ENCODE data around the gene AGBL4. TPM values are rescaled to one million over a fixed set of nuclear protein-coding genes. Genes with fewer than 3 reads are reported as not detected.

AGBL4 gene
- total and polyA plus RNA-seq, 2 of the 4 experiments (the other 2 are of a cell fraction) = not detected

- no TSS peak for BruUV-seq (replicated peaks)
These were observed 836.7 kb downstream of the AGBL4 start for GRCh38 chr1:49187056-49187455.

More at GRCh38 chr1:49187056-49187455, 836.7 kb downstream of the AGBL4 start:
- no CpG with 5 or more reads among the region's 3 CpGs for WGBS, 2 experiments (ENCODE audit: extremely low coverage in 2 of 2, insufficient read length in 1 of 2)
- Histone ChIP-seq H4K20me1 (ENCODE audit: insufficient read depth, low read length) (no peaks in the 10 kb centered on the region), H3K56ac (ENCODE audit: extremely low read depth, insufficient read depth, low read length) (no peak overlapping the region), H4K91ac (ENCODE audit: insufficient read depth, low read depth, low read length) (no peak overlapping the region), H3K9ac (ENCODE audit: low read depth, low read length) (no peak overlapping the region), H3K18ac (ENCODE audit: low read depth, low read length) (no peak overlapping the region), H2BK120ac (ENCODE audit: low read depth, low read length) (no peak overlapping the region), H3K27me3 (ENCODE audit: control insufficient read depth, insufficient read depth, low read length) (no peaks in the 10 kb centered on the region), H2BK15ac (ENCODE audit: low read depth, low read length) (no peak overlapping the region), H2AFZ (replicated peaks; ENCODE audit: low read length, poor library complexity) (no peak overlapping the region), H2BK20ac (ENCODE audit: low read depth, low read length) (no peak overlapping the region), H4K8ac (ENCODE audit: low read depth in 2 of 2, low read length in 2 of 2) (no peak overlapping the region), H3K4me2 (ENCODE audit: low read depth, low read length) (no peak overlapping the region), H3K23ac (ENCODE audit: low read depth, low read length) (no peak overlapping the region), H2BK5ac (ENCODE audit: low read depth, low read length, poor library complexity, severe bottlenecking) (no peak overlapping the region), H3K4me1 (ENCODE audit: control insufficient read depth, insufficient read depth, low read length) (no peaks in the 10 kb centered on the region), H2AK5ac (ENCODE audit: low read depth, low read length) (no peak overlapping the region), H3K9me1 (ENCODE audit: insufficient read depth, low read length) (no peaks in the 10 kb centered on the region), H2AK9ac (replicated peaks; ENCODE audit: low read depth, low read length, poor library complexity) (no peak overlapping the region), H3K4me3 (ENCODE audit: insufficient read depth, low read depth, low read length) (no peak overlapping the region), H3K9me3 (ENCODE audit: control insufficient read depth, insufficient read depth, low read length) (peaks cover 7% of the 10 kb centered on the region), H3K14ac (replicated peaks; ENCODE audit: low read depth, low read length) (no peak overlapping the region), H3K79me1 (ENCODE audit: low read depth in 1 of 2, low read length in 2 of 2) (no peaks in the 10 kb centered on the region), H3K27ac (ENCODE audit: insufficient read depth, low read length) (no peak overlapping the region), H3K4ac (ENCODE audit: low read depth, low read length) (no peak overlapping the region), H4K5ac (ENCODE audit: low read depth, low read length) (no peak overlapping the region), H3K36me3 (ENCODE audit: control insufficient read depth, insufficient read depth, low read length) (no peaks in the 10 kb centered on the region)
- dilution Hi-C loops (cut with HindIII; ENCODE audit: low sequenced_read_pairs, unreplicated experiment) = no loop called here
- TF ChIP-seq MAZ (IDR thresholded peaks at IDR 0.05; ENCODE audit: borderline replicate concordance, low read depth, low read length) (no peak), CHD1 (IDR thresholded peaks at IDR 0.05; ENCODE audit: low read depth, low read length) (no peak), USF2 (IDR thresholded peaks at IDR 0.05; ENCODE audit: low read depth, low read length) (no peak), RCOR1 (IDR thresholded peaks at IDR 0.05; ENCODE audit: insufficient replicate concordance, low read length) (no peak), ELK1 (IDR thresholded peaks at IDR 0.05; ENCODE audit: borderline replicate concordance, low read depth, low read length) (no peak), POLR2A (IDR thresholded peaks at IDR 0.05; ENCODE audit: low read depth, low read length) (no peak), RAD21 (IDR thresholded peaks at IDR 0.05; ENCODE audit: low read length) (no peak), NFE2L2 (IDR thresholded peaks at IDR 0.05; ENCODE audit: low read depth, low read length) (no peak), FOS (IDR thresholded peaks at IDR 0.05; ENCODE audit: low read depth, low read length) (no peak), MXI1 (IDR thresholded peaks at IDR 0.05; ENCODE audit: borderline replicate concordance, low read depth, low read length) (no peak), MAFK (IDR thresholded peaks at IDR 0.05; ENCODE audit: low read depth, low read length) (no peak), CTCF (conservative IDR thresholded peaks at IDR 0.05; ENCODE audit: low read depth, low read length) (no peak)
- no peak for DNase-seq
- intact Hi-C loops (cut with micrococcal nuclease) = no loop called here
- CTCF ChIA-PET = no interaction called here
- no peak for ATAC-seq (ENCODE audit: low read depth)
- POLR2A ChIA-PET (ENCODE audit: unreplicated experiment) = no interaction called here
- in situ Hi-C loops (cut with MboI; ENCODE audit: low sequenced_read_pairs) = no loop called here
